Mesenchymal stem cell (in vitro differentiated cells and primary cell): ENCODE measurements around the gene NPAS3.

Experiments
- DNase-seq: peaks from one replicate; pipeline ENCODE4 v3.0.0-alpha.2; 2013
- H2AFZ ChIP-seq: one replicate; pipeline ENCODE4 v1.6.1; 2013; ENCODE audit warnings: low read depth, mild to moderate bottlenecking, control low read depth, inconsistent platforms, low read length, moderate library complexity
- H2AK5ac ChIP-seq: 2 replicates; pipeline ENCODE4 v1.6.1; 2013; ENCODE audit warnings: low read length, moderate library complexity, mild to moderate bottlenecking, inconsistent platforms; ENCODE audit not compliant: severe bottlenecking
- H2BK120ac ChIP-seq: one replicate; pipeline ENCODE4 v1.6.1; 2013; ENCODE audit warnings: low read depth, mild to moderate bottlenecking, inconsistent platforms, low read length, moderate library complexity
- H2BK12ac ChIP-seq, 2 experiments: one replicate each; pipeline ENCODE4 v1.6.1; 2013; ENCODE audit warnings: inconsistent platforms in 2 of 2, low read length in 2 of 2, mild to moderate bottlenecking in 2 of 2, moderate library complexity in 2 of 2, control low read depth in 1 of 2
- H2BK15ac ChIP-seq: one replicate; pipeline ENCODE4 v1.6.1; 2013; ENCODE audit warnings: mild to moderate bottlenecking, low read depth, inconsistent platforms; ENCODE audit not compliant: poor library complexity, severe bottlenecking
- H2BK5ac ChIP-seq: 2 replicates; pipeline ENCODE4 v1.6.1; 2013; ENCODE audit warnings: low read depth, mild to moderate bottlenecking, low read length, control low read depth, inconsistent platforms; ENCODE audit not compliant: poor library complexity, severe bottlenecking
- H3K14ac ChIP-seq, 2 experiments: one replicate each; pipeline ENCODE4 v1.6.1; 2013; ENCODE audit warnings: inconsistent platforms in 2 of 2, low read length in 2 of 2, control low read depth in 1 of 2, mild to moderate bottlenecking in 1 of 2, moderate library complexity in 1 of 2
- H3K18ac ChIP-seq, 2 experiments: one replicate each; pipeline ENCODE4 v1.6.1; 2013; ENCODE audit warnings: inconsistent platforms in 2 of 2, low read length in 2 of 2, control low read depth in 1 of 2, low read depth in 1 of 2, mild to moderate bottlenecking in 1 of 2
- H3K23ac ChIP-seq, 2 experiments: one replicate each; pipeline ENCODE4 v1.6.1; 2013; ENCODE audit warnings: inconsistent platforms in 2 of 2, low read length in 2 of 2, mild to moderate bottlenecking in 2 of 2, moderate library complexity in 2 of 2, control low read depth in 1 of 2
- H3K27ac ChIP-seq: 2 replicates; pipeline ENCODE4 v1.5.1; 2013; ENCODE audit warnings: mild to moderate bottlenecking, moderate library complexity, low read length, control low read depth, inconsistent platforms; ENCODE audit not compliant: poor library complexity, severe bottlenecking
- H3K27me3 ChIP-seq, 2 experiments: 2 replicates each; pipeline versions ENCODE4 v1.6.1 to v1.7.0; 2013; ENCODE audit warnings: low read length in 2 of 2, mild to moderate bottlenecking in 2 of 2, moderate library complexity in 2 of 2, control low read depth in 1 of 2, inconsistent platforms in 1 of 2; ENCODE audit not compliant: control insufficient read depth in 1 of 2, insufficient read depth in 1 of 2
- H3K36me3 ChIP-seq, 2 experiments: 2 replicates each; pipeline versions ENCODE4 v1.6.1 to v1.7.0; 2013; ENCODE audit warnings: low read length in 2 of 2, control low read depth in 1 of 2, inconsistent platforms in 1 of 2, low read depth in 1 of 2, mild to moderate bottlenecking in 1 of 2; ENCODE audit not compliant: insufficient read depth in 2 of 2, control insufficient read depth in 1 of 2
- H3K4ac ChIP-seq, 2 experiments: one replicate each; pipeline ENCODE4 v1.6.1; 2013; ENCODE audit warnings: inconsistent platforms in 2 of 2, low read length in 2 of 2, mild to moderate bottlenecking in 2 of 2, moderate library complexity in 2 of 2, control low read depth in 1 of 2, low read depth in 1 of 2
- H3K4me1 ChIP-seq: 2 replicates; pipeline ENCODE4 v1.6.1; 2013; ENCODE audit warnings: low read depth, low read length, control low read depth; ENCODE audit not compliant: control insufficient read depth, insufficient read depth
- H3K4me2 ChIP-seq: 2 replicates; pipeline ENCODE4 v1.6.1; 2013; ENCODE audit warnings: low read length, mild to moderate bottlenecking, inconsistent platforms; ENCODE audit not compliant: poor library complexity, severe bottlenecking
- H3K4me3 ChIP-seq, 2 experiments: 2 replicates each; pipeline versions ENCODE4 v1.5.1 to v1.7.0; 2013; ENCODE audit warnings: low read length in 2 of 2, mild to moderate bottlenecking in 2 of 2, control low read depth in 1 of 2, low read depth in 1 of 2; ENCODE audit not compliant: insufficient read depth in 1 of 2
- H3K79me1 ChIP-seq: replicated peaks from 2 replicates; pipeline ENCODE4 v1.6.1; 2013; ENCODE audit warnings: mild to moderate bottlenecking, control low read depth, low read length, inconsistent platforms; ENCODE audit not compliant: poor library complexity, severe bottlenecking
- H3K9ac ChIP-seq: 2 replicates; pipeline ENCODE4 v1.7.0; 2013; ENCODE audit warnings: mild to moderate bottlenecking, low read length, moderate library complexity
- H3K9me3 ChIP-seq: 2 replicates; pipeline ENCODE4 v1.7.0; 2013; ENCODE audit warnings: mild to moderate bottlenecking, low read length; ENCODE audit not compliant: control insufficient read depth
- H4K8ac ChIP-seq: one replicate; pipeline ENCODE4 v1.6.1; 2013; ENCODE audit warnings: inconsistent platforms, mild to moderate bottlenecking, low read length, moderate library complexity
- H4K91ac ChIP-seq: one replicate; pipeline ENCODE4 v1.6.1; 2013; ENCODE audit warnings: mild to moderate bottlenecking, low read length, inconsistent platforms
- WGBS: methylation state at CpG from one replicate; pipeline ENCODE4 v1.1.7; 2013; ENCODE audit warnings: mixed read lengths; 5-methylcytosine and 5-hydroxymethylcytosine counted together

The NPAS3 gene

GRCh38 chr14:32947792-32948191, 9.1 kb downstream of the NPAS3 start:
- no peak overlapping the region for H4K8ac ChIP-seq
- no peaks in the 10 kb centered on the region for H3K27me3 ChIP-seq
- H2AFZ ChIP-seq = no peak overlapping the region
- H2BK5ac ChIP-seq = no peak overlapping the region
- no peaks in the 10 kb centered on the region for H3K9me3 ChIP-seq
- no peak for DNase-seq
- H3K36me3 ChIP-seq = no peaks in the 10 kb centered on the region
- no peak overlapping the region for H2BK12ac ChIP-seq
- WGBS = 44% methylated on average over 2 of the region's 2 CpGs
- H2AK5ac ChIP-seq = no peak overlapping the region
- H3K4me3 ChIP-seq = no peak overlapping the region
- H3K79me1 ChIP-seq = no peaks in the 10 kb centered on the region
- no peak overlapping the region for H3K4ac ChIP-seq
- H3K9ac ChIP-seq = no peak overlapping the region
- H3K23ac ChIP-seq = no peak overlapping the region
- no peak overlapping the region for H4K91ac ChIP-seq
- H3K18ac ChIP-seq = no peak overlapping the region
- no peak overlapping the region for H3K27ac ChIP-seq
- H2BK120ac ChIP-seq = no peak overlapping the region
- no peak overlapping the region for H3K4me2 ChIP-seq
- H3K4me1 ChIP-seq = no peaks in the 10 kb centered on the region
- H2BK15ac ChIP-seq = no peak overlapping the region
- no peak overlapping the region for H3K14ac ChIP-seq

GRCh38 chr14:32950584-32950983, 11.9 kb downstream of the NPAS3 start:
- H3K4me3 ChIP-seq = no peak overlapping the region
- no peak overlapping the region for H3K14ac ChIP-seq
- H2AFZ ChIP-seq = no peak overlapping the region
- WGBS = 45% methylated on average over 2 of the region's 2 CpGs
- no peak overlapping the region for H2BK5ac ChIP-seq
- H2AK5ac ChIP-seq = no peak overlapping the region
- no peaks in the 10 kb centered on the region for H3K27me3 ChIP-seq
- no peak overlapping the region for H2BK15ac ChIP-seq
- no peak overlapping the region for H2BK120ac ChIP-seq
- H3K27ac ChIP-seq = no peak overlapping the region
- H3K18ac ChIP-seq = no peak overlapping the region
- H3K9me3 ChIP-seq = no peaks in the 10 kb centered on the region
- no peak overlapping the region for H2BK12ac ChIP-seq
- no peaks in the 10 kb centered on the region for H3K79me1 ChIP-seq
- H3K36me3 ChIP-seq = no peaks in the 10 kb centered on the region
- DNase-seq = peak; percentile 86
- no peak overlapping the region for H3K4me2 ChIP-seq
- H4K8ac ChIP-seq = no peak overlapping the region
- no peak overlapping the region for H3K23ac ChIP-seq
- no peak overlapping the region for H4K91ac ChIP-seq
- no peak overlapping the region for H3K4ac ChIP-seq
- no peak overlapping the region for H3K9ac ChIP-seq
- no peaks in the 10 kb centered on the region for H3K4me1 ChIP-seq

DNA sequence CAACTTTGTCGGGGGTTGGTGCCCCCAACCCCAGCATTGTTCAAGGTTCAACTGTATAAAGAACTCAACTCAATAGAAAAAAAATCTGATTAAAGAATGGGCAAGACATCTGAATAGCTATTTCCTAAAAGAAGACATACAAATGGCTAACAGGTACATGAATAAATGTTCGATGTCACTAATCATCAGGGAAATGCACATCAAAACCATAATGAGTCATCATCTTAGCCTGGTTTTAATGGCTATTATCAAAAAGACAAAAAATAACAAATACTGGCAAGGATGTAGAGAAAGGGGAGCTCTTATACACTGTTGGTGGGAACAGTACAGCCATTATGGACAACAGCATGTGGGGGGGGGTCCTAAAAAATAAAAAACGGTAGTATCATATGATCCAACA, 28.7 kb downstream of the NPAS3 start:
- H2BK12ac ChIP-seq = no peak overlapping the region
- H3K9ac ChIP-seq = no peak overlapping the region
- H3K4me3 ChIP-seq = no peak overlapping the region
- no peak overlapping the region for H4K91ac ChIP-seq
- no peak overlapping the region for H3K23ac ChIP-seq
- H2AFZ ChIP-seq = no peak overlapping the region
- H2BK120ac ChIP-seq = no peak overlapping the region
- no peak overlapping the region for H3K27ac ChIP-seq
- no peak overlapping the region for H2BK5ac ChIP-seq
- no peak for DNase-seq
- no peak overlapping the region for H2AK5ac ChIP-seq
- no peaks in the 10 kb centered on the region for H3K36me3 ChIP-seq
- H3K14ac ChIP-seq = no peak overlapping the region
- H3K9me3 ChIP-seq = no peaks in the 10 kb centered on the region
- no peaks in the 10 kb centered on the region for H3K27me3 ChIP-seq
- no peak overlapping the region for H3K4me2 ChIP-seq
- H3K4me1 ChIP-seq = no peaks in the 10 kb centered on the region
- no peak overlapping the region for H4K8ac ChIP-seq
- no peak overlapping the region for H3K4ac ChIP-seq
- no CpG with 5 or more reads among the region's 3 CpGs for WGBS
- H2BK15ac ChIP-seq = no peak overlapping the region
- no peaks in the 10 kb centered on the region for H3K79me1 ChIP-seq
- no peak overlapping the region for H3K18ac ChIP-seq

- H3K9ac ChIP-seq = no peak overlapping the region
- no peaks in the 10 kb centered on the region for H3K9me3 ChIP-seq
- H3K79me1 ChIP-seq = no peaks in the 10 kb centered on the region
- H2BK120ac ChIP-seq = no peak overlapping the region
- no peak overlapping the region for H3K4me2 ChIP-seq
- no peaks in the 10 kb centered on the region for H3K27me3 ChIP-seq
- H3K18ac ChIP-seq = no peak overlapping the region
- no peak overlapping the region for H4K91ac ChIP-seq
- H2BK12ac ChIP-seq = no peak overlapping the region
- H3K4ac ChIP-seq = no peak overlapping the region
- no peak overlapping the region for H2BK5ac ChIP-seq
- H2AFZ ChIP-seq = no peak overlapping the region
- H2BK15ac ChIP-seq = no peak overlapping the region
- H3K14ac ChIP-seq = no peak overlapping the region
- H3K27ac ChIP-seq = no peak overlapping the region
- 100% methylated on average over 2 of the region's 2 CpGs for WGBS
- H3K36me3 ChIP-seq = no peaks in the 10 kb centered on the region
- no peak overlapping the region for H2AK5ac ChIP-seq
- no peak for DNase-seq
- no peak overlapping the region for H3K23ac ChIP-seq
- no peak overlapping the region for H4K8ac ChIP-seq
- H3K4me1 ChIP-seq = no peaks in the 10 kb centered on the region
- no peak overlapping the region for H3K4me3 ChIP-seq
These were observed 30.4 kb downstream of the NPAS3 start for GRCh38 chr14:32968972-32969544.
